DLD1 (cell line): Measurements from ENCODE around the gene PRPS1L1.

Source experiments
- in situ Hi-C: cut with HindIII; loops from 2 replicates; pipeline ENCODE4 v1.10.0; 2017; ENCODE audit warnings: low sequenced_read_pairs

PRPS1L1 gene

GRCh38 chr7:18016547-18017444, 10.8 kb downstream of the PRPS1L1 start:
- in situ Hi-C loops, result no loop called here

GRCh38 chr7:18013936-18014335, 13.7 kb downstream of the PRPS1L1 start:
- in situ Hi-C loops, result no loop called here

- in situ Hi-C loops, result no loop called here
These were observed 23.3 kb downstream of the PRPS1L1 start for GRCh38 chr7:18004372-18004771.

- in situ Hi-C loops, result no loop called here
These were observed 24.2 kb downstream of the PRPS1L1 start for GRCh38 chr7:18003286-18003994.

- in situ Hi-C loops, result no loop called here
These were observed 29.0 kb downstream of the PRPS1L1 start for GRCh38 chr7:17998692-17999091.

GRCh38 chr7:17996442-17997223, 31.0 kb downstream of the PRPS1L1 start:
- in situ Hi-C loops, result no loop called here

GRCh38 chr7:17996040-17996439, 31.6 kb downstream of the PRPS1L1 start:
- in situ Hi-C loops, result no loop called here

GRCh38 chr7:17994079-17994850, 33.4 kb downstream of the PRPS1L1 start:
- in situ Hi-C loops, result no loop called here

GRCh38 chr7:17991866-17992648, 35.6 kb downstream of the PRPS1L1 start:
- in situ Hi-C loops, result no loop called here

- in situ Hi-C loops, result no loop called here
These were observed 36.9 kb downstream of the PRPS1L1 start for GRCh38 chr7:17990761-17991160.

- in situ Hi-C loops, result no loop called here
These were observed 38.1 kb downstream of the PRPS1L1 start for GRCh38 chr7:17989546-17989945.

GRCh38 chr7:17988858-17989257, 38.8 kb downstream of the PRPS1L1 start:
- in situ Hi-C loops, result no loop called here

- in situ Hi-C loops, result no loop called here
These were observed 39.5 kb downstream of the PRPS1L1 start for GRCh38 chr7:17988141-17988540.

- in situ Hi-C loops, result no loop called here
These were observed 40.8 kb downstream of the PRPS1L1 start for GRCh38 chr7:17986851-17987250.

- in situ Hi-C loops, result no loop called here
These were observed 42.0 kb downstream of the PRPS1L1 start for GRCh38 chr7:17985473-17986239.

- in situ Hi-C loops, result no loop called here
These were observed 43.4 kb downstream of the PRPS1L1 start for GRCh38 chr7:17984288-17984687.

GRCh38 chr7:17983221-17984062, 44.2 kb downstream of the PRPS1L1 start:
- in situ Hi-C loops, result no loop called here

- in situ Hi-C loops, result no loop called here
These were observed 50.7 kb downstream of the PRPS1L1 start for GRCh38 chr7:17976952-17977351.
